Measurements from ENCODE around the gene SH3RF3.
"Not testable (repeated sequence)": the region's sequence is repeated elsewhere in the genome, so short reads cannot be mapped to it uniquely, and the experiment has no call there.

The SH3RF3 gene

GRCh38 chr2:109221316-109221715, 92.3 kb downstream of the SH3RF3 start:
- H3K4me3 ChIP-seq (ENCODE audit: extremely low read depth, insufficient read depth, low read length, poor library complexity, severe bottlenecking); H3K9me3 ChIP-seq (ENCODE audit: control insufficient read depth, low read length); H3K4me1 ChIP-seq (ENCODE audit: control insufficient read depth, insufficient read depth, low read length, poor library complexity, severe bottlenecking); H3K36me3 ChIP-seq (ENCODE audit: control insufficient read depth, insufficient read depth, low read length); H3K27ac ChIP-seq (ENCODE audit: low read depth, low read length, severe bottlenecking): not testable (repeated sequence)
- 92 to 93% methylated on average over 9 of the region's 9 CpGs for WGBS, 2 experiments (ENCODE audit: insufficient coverage in 2 of 2)

GRCh38 chr2:109222422-109222821, 93.4 kb downstream of the SH3RF3 start:
- H3K4me3 ChIP-seq (ENCODE audit: extremely low read depth, insufficient read depth, low read length, poor library complexity, severe bottlenecking) = no peak overlapping the region
- no peak overlapping the region for H3K27ac ChIP-seq (ENCODE audit: low read depth, low read length, severe bottlenecking)
- no peaks in the 10 kb centered on the region for H3K36me3 ChIP-seq (ENCODE audit: control insufficient read depth, insufficient read depth, low read length)
- 92% methylated on average over 2 of the region's 3 CpGs; no CpG with 5 or more reads in 1 of the 2 experiments for WGBS, 2 experiments (ENCODE audit: insufficient coverage in 2 of 2)
- H3K4me1 ChIP-seq (ENCODE audit: control insufficient read depth, insufficient read depth, low read length, poor library complexity, severe bottlenecking) = no peaks in the 10 kb centered on the region
- H3K9me3 ChIP-seq (ENCODE audit: control insufficient read depth, low read length) = no peaks in the 10 kb centered on the region

- Histone ChIP-seq H3K9me3 (ENCODE audit: control insufficient read depth, low read length) (no peaks in the 10 kb centered on the region), H3K36me3 (ENCODE audit: control insufficient read depth, insufficient read depth, low read length) (no peaks in the 10 kb centered on the region), H3K27ac (ENCODE audit: low read depth, low read length, severe bottlenecking) (no peak overlapping the region), H3K4me3 (ENCODE audit: extremely low read depth, insufficient read depth, low read length, poor library complexity, severe bottlenecking) (no peak overlapping the region), H3K4me1 (ENCODE audit: control insufficient read depth, insufficient read depth, low read length, poor library complexity, severe bottlenecking) (no peaks in the 10 kb centered on the region)
- 66 to 68% methylated on average over 13 to 14 of the region's 16 CpGs for WGBS, 2 experiments (ENCODE audit: insufficient coverage in 2 of 2)
Observed at GRCh38 chr2:109222825-109223471, 93.9 kb downstream of the SH3RF3 start.

GRCh38 chr2:109223490-109223889, 94.5 kb downstream of the SH3RF3 start:
- H3K4me3 ChIP-seq (ENCODE audit: extremely low read depth, insufficient read depth, low read length, poor library complexity, severe bottlenecking) = no peak overlapping the region
- no peak overlapping the region for H3K27ac ChIP-seq (ENCODE audit: low read depth, low read length, severe bottlenecking)
- no peaks in the 10 kb centered on the region for H3K9me3 ChIP-seq (ENCODE audit: control insufficient read depth, low read length)
- 80 to 99% methylated on average over 6 to 8 of the region's 8 CpGs for WGBS, 2 experiments (ENCODE audit: insufficient coverage in 2 of 2)
- H3K36me3 ChIP-seq (ENCODE audit: control insufficient read depth, insufficient read depth, low read length) = no peaks in the 10 kb centered on the region
- H3K4me1 ChIP-seq (ENCODE audit: control insufficient read depth, insufficient read depth, low read length, poor library complexity, severe bottlenecking) = no peaks in the 10 kb centered on the region

GRCh38 chr2:109224341-109224740, 95.3 kb downstream of the SH3RF3 start:
- not testable (repeated sequence) for H3K27ac ChIP-seq (ENCODE audit: low read depth, low read length, severe bottlenecking); H3K4me1 ChIP-seq (ENCODE audit: control insufficient read depth, insufficient read depth, low read length, poor library complexity, severe bottlenecking); H3K9me3 ChIP-seq (ENCODE audit: control insufficient read depth, low read length); H3K36me3 ChIP-seq (ENCODE audit: control insufficient read depth, insufficient read depth, low read length); H3K4me3 ChIP-seq (ENCODE audit: extremely low read depth, insufficient read depth, low read length, poor library complexity, severe bottlenecking)
- WGBS, 2 experiments (ENCODE audit: insufficient coverage in 2 of 2) = 87 to 95% methylated on average over 4 to 7 of the region's 8 CpGs

GRCh38 chr2:109225170-109225782, 96.3 kb downstream of the SH3RF3 start:
- WGBS, 2 experiments (ENCODE audit: insufficient coverage in 2 of 2) = 97 to 100% methylated on average over 4 of the region's 11 CpGs

GRCh38 chr2:109226128-109226527, 97.1 kb downstream of the SH3RF3 start:
- H3K9me3 ChIP-seq (ENCODE audit: control insufficient read depth, low read length) = no peaks in the 10 kb centered on the region
- no peak overlapping the region for H3K27ac ChIP-seq (ENCODE audit: low read depth, low read length, severe bottlenecking)
- H3K36me3 ChIP-seq (ENCODE audit: control insufficient read depth, insufficient read depth, low read length) = no peaks in the 10 kb centered on the region
- H3K4me3 ChIP-seq (ENCODE audit: extremely low read depth, insufficient read depth, low read length, poor library complexity, severe bottlenecking) = no peak overlapping the region
- WGBS, 2 experiments (ENCODE audit: insufficient coverage in 2 of 2) = 95% methylated on average over 2 of the region's 2 CpGs; no CpG with 5 or more reads in 1 of the 2 experiments
- no peaks in the 10 kb centered on the region for H3K4me1 ChIP-seq (ENCODE audit: control insufficient read depth, insufficient read depth, low read length, poor library complexity, severe bottlenecking)

More at GRCh38 chr2:109225170-109225782, 96.3 kb downstream of the SH3RF3 start:
- H3K27ac ChIP-seq (ENCODE audit: low read depth, low read length, severe bottlenecking) = no peak overlapping the region
- no peaks in the 10 kb centered on the region for H3K36me3 ChIP-seq (ENCODE audit: control insufficient read depth, insufficient read depth, low read length)
- H3K4me3 ChIP-seq (ENCODE audit: extremely low read depth, insufficient read depth, low read length, poor library complexity, severe bottlenecking) = no peak overlapping the region
- no peaks in the 10 kb centered on the region for H3K4me1 ChIP-seq (ENCODE audit: control insufficient read depth, insufficient read depth, low read length, poor library complexity, severe bottlenecking)
- H3K9me3 ChIP-seq (ENCODE audit: control insufficient read depth, low read length) = no peaks in the 10 kb centered on the region

- no peaks in the 10 kb centered on the region for H3K4me1 ChIP-seq (ENCODE audit: control insufficient read depth, insufficient read depth, low read length, poor library complexity, severe bottlenecking)
- WGBS, 2 experiments (ENCODE audit: insufficient coverage in 2 of 2) = 88 to 92% methylated on average over 5 to 6 of the region's 6 CpGs
- H3K27ac ChIP-seq (ENCODE audit: low read depth, low read length, severe bottlenecking) = no peak overlapping the region
- H3K9me3 ChIP-seq (ENCODE audit: control insufficient read depth, low read length) = no peaks in the 10 kb centered on the region
- no peak overlapping the region for H3K4me3 ChIP-seq (ENCODE audit: extremely low read depth, insufficient read depth, low read length, poor library complexity, severe bottlenecking)
- no peaks in the 10 kb centered on the region for H3K36me3 ChIP-seq (ENCODE audit: control insufficient read depth, insufficient read depth, low read length)
Observed at GRCh38 chr2:109226622-109227021, 97.6 kb downstream of the SH3RF3 start.

- H3K27ac ChIP-seq (ENCODE audit: low read depth, low read length, severe bottlenecking) = no peak overlapping the region
- 58 to 76% methylated on average over 3 to 4 of the region's 4 CpGs for WGBS, 2 experiments (ENCODE audit: insufficient coverage in 2 of 2)
Observed at GRCh38 chr2:109229094-109229675, 100.2 kb downstream of the SH3RF3 start.

GRCh38 chr2:109230941-109231420, 102.0 kb downstream of the SH3RF3 start:
- 83 to 94% methylated on average over 3 to 5 of the region's 7 CpGs for WGBS, 2 experiments (ENCODE audit: insufficient coverage in 2 of 2)
- H3K4me3 ChIP-seq (ENCODE audit: extremely low read depth, insufficient read depth, low read length, poor library complexity, severe bottlenecking) = no peak overlapping the region
- no peak overlapping the region for H3K27ac ChIP-seq (ENCODE audit: low read depth, low read length, severe bottlenecking)
- no peaks in the 10 kb centered on the region for H3K9me3 ChIP-seq (ENCODE audit: control insufficient read depth, low read length)
- no peaks in the 10 kb centered on the region for H3K4me1 ChIP-seq (ENCODE audit: control insufficient read depth, insufficient read depth, low read length, poor library complexity, severe bottlenecking)
- no peaks in the 10 kb centered on the region for H3K36me3 ChIP-seq (ENCODE audit: control insufficient read depth, insufficient read depth, low read length)

More at GRCh38 chr2:109229094-109229675, 100.2 kb downstream of the SH3RF3 start:
- Histone ChIP-seq H3K4me1 (ENCODE audit: control insufficient read depth, insufficient read depth, low read length, poor library complexity, severe bottlenecking) (no peaks in the 10 kb centered on the region), H3K9me3 (ENCODE audit: control insufficient read depth, low read length) (no peaks in the 10 kb centered on the region), H3K36me3 (ENCODE audit: control insufficient read depth, insufficient read depth, low read length) (no peaks in the 10 kb centered on the region), H3K4me3 (ENCODE audit: extremely low read depth, insufficient read depth, low read length, poor library complexity, severe bottlenecking) (no peak overlapping the region)

GRCh38 chr2:109231428-109231827, 102.4 kb downstream of the SH3RF3 start:
- Histone ChIP-seq H3K4me3 (ENCODE audit: extremely low read depth, insufficient read depth, low read length, poor library complexity, severe bottlenecking) (no peak overlapping the region), H3K4me1 (ENCODE audit: control insufficient read depth, insufficient read depth, low read length, poor library complexity, severe bottlenecking) (no peaks in the 10 kb centered on the region), H3K36me3 (ENCODE audit: control insufficient read depth, insufficient read depth, low read length) (no peaks in the 10 kb centered on the region), H3K9me3 (ENCODE audit: control insufficient read depth, low read length) (no peaks in the 10 kb centered on the region), H3K27ac (ENCODE audit: low read depth, low read length, severe bottlenecking) (no peak overlapping the region)
- WGBS, 2 experiments (ENCODE audit: insufficient coverage in 2 of 2) = 88 to 100% methylated on average over 1 of the region's 3 CpGs
